DMS 273 treated with DMSO at 0.1 percent for 48 hours (cell line): ENCODE measurements around the gene CCDC82.

Experiments used
- DNase-seq: peaks from one replicate; lab custom pipeline; 2025; lab: John Stamatoyannopoulos, UW

CCDC82 gene

GRCh38 chr11:96306933-96307775 is 82.6 kb downstream of the CCDC82 start:
- peak; percentile 93 for DNase-seq

GRCh38 chr11:96306600-96306932 is 83.1 kb downstream of the CCDC82 start:
- DNase-seq = no peak

- no peak for DNase-seq
Measured at GRCh38 chr11:96306071-96306470, 83.6 kb downstream of the CCDC82 start.

GRCh38 chr11:96303980-96304379 is 85.7 kb downstream of the CCDC82 start:
- DNase-seq = no peak

- DNase-seq = no peak
Measured at GRCh38 chr11:96303064-96303463, 86.6 kb downstream of the CCDC82 start.
